Measurements from ENCODE around the gene RANBP3.

RANBP3 gene

GRCh38 chr19:5921516-5922160 is 56.3 kb downstream of the RANBP3 start:
- no peak for DNase-seq

GRCh38 chr19:5918463-5919079 is 59.4 kb downstream of the RANBP3 start:
- DNase-seq = no peak

- no peak for DNase-seq
These were observed 60.4 kb downstream of the RANBP3 start for GRCh38 chr19:5917431-5918107.

- no peak for DNase-seq
These were observed 61.7 kb downstream of the RANBP3 start for GRCh38 chr19:5916181-5916708.

GRCh38 chr19:5915782-5916165 is 62.2 kb downstream of the RANBP3 start:
- DNase-seq = no peak

- no peak for DNase-seq
These were observed 62.8 kb downstream of the RANBP3 start for GRCh38 chr19:5914946-5915781.

- no peak for DNase-seq
These were observed 63.6 kb downstream of the RANBP3 start for GRCh38 chr19:5914358-5914774.

- no peak for DNase-seq
These were observed 64.1 kb downstream of the RANBP3 start, which contains the start of gene CAPS for GRCh38 chr19:5913739-5914357. Gene CAPS, plus strand, starts transcription at chr19:5914254. Its CDS starts 153 bp downstream, at chr19:5914407.

GRCh38 chr19:5911366-5911765 is 66.6 kb downstream of the RANBP3 start:
- DNase-seq = no peak

GRCh38 chr19:5910638-5910907 is 67.4 kb downstream of the RANBP3 start:
- DNase-seq = no peak

- no peak for DNase-seq
These were observed 69.0 kb downstream of the RANBP3 start for GRCh38 chr19:5908773-5909442.

GRCh38 chr19:5907241-5907640 is 70.7 kb downstream of the RANBP3 start:
- DNase-seq = no peak

GRCh38 chr19:5905114-5905778 is 72.7 kb downstream of the RANBP3 start:
- no peak for DNase-seq

GRCh38 chr19:5904352-5905113 is 73.4 kb downstream of the RANBP3 start, which contains the start of gene VMAC:
Gene VMAC, plus strand, starts transcription at chr19:5904872. Its CDS starts 19 bp downstream, at chr19:5904891.
- DNase-seq = peak; percentile 99

- DNase-seq = peak; percentile 97
These were observed 74.2 kb downstream of the RANBP3 start, which contains the start of gene NDUFA11 for GRCh38 chr19:5903624-5904351. Gene NDUFA11, minus strand, starts transcription at chr19:5903790. Its CDS starts 82 bp downstream, at chr19:5903708.

- peak; percentile 38 for DNase-seq
These were observed 74.8 kb downstream of the RANBP3 start for GRCh38 chr19:5903056-5903623.

- DNase-seq = no peak
These were observed 77.0 kb downstream of the RANBP3 start for GRCh38 chr19:5900976-5901375.

- no peak for DNase-seq
These were observed 78.0 kb downstream of the RANBP3 start for GRCh38 chr19:5899728-5900526.
